HG03196 (cell line): Measurements from ENCODE around the gene TSEN2.
"Not testable (repeated sequence)": the region's sequence is repeated elsewhere in the genome, so short reads cannot be mapped to it uniquely, and the experiment has no call there.

Experiments
- ATAC-seq: cut with Tn5 transposase; IDR thresholded peaks from one replicate; pipeline ENCODE4 v1.9.1; 2021; ENCODE audit not compliant: unreplicated experiment

TSEN2 gene

DNA sequence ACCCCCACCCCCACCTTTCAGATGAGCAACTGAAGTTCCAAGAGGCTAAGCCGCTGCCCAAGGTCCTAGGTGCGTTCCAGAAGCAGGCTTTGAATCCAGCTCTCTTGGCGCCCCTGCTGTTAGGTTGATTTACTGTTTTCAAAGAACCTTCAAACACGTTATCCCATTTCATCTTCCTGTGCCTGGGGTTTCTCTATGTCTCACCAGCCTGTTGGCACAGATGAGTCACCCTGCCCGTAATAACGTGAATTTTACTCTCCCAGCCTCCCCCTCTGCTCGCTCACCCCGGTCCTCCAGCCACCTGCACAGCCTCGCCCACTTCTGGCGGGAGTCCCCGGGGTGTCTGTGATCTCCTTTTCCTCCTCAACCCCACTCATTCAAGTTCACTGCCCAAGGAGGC is 13.0 kb upstream of the TSEN2 start:
- no peak for ATAC-seq

DNA sequence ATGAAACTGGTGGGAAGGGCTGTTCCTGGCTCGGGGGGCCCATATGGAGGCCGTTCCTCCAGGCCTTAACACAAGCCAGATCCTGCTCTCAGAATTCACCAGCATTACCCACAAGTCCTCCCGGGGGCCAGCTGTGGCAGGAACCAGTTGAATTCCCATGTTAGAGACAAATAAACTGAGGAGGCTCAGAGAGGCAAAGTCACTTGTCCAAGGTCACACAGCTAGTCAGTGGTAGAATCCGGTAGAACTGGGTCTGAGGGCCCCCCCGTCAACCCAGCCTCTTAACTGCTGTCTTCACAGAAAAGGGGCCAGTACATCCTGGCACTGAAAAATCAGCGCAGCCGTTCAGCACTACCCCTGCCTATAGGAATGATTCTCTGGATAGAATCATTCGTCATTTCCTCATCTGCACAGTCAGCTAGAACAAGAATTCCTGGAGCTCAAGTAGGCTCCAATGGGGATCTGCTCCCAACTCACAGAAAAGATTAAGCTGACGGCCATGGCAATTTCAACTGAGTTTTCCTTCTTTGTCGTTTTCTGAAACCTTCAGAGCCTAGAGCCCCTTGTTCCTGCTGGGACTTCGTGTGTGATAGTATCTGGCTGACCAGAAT is 12.2 kb upstream of the TSEN2 start:
- ATAC-seq = no peak

- ATAC-seq = no peak
Measured at GRCh38 chr3:12472796-12473195, 11.5 kb upstream of the TSEN2 start.

DNA sequence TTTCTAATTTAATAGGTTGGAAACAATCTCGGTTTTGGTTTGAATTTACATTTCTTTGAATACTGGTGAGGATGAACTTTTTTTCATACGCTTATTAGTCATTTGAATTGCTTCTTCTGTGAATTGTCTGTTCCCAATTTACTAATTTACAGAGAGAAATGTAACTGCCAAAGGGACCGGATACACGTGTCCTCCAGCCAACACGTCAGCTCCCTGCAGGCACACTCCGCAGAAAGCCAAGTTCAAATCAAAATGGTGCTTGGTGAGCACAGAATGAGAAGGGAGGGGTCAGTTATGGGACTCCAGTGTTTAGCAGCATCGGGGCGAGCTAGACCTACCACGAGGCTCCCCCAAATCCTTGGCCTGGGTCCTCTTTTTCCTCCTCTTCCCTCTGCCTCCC is 10.8 kb upstream of the TSEN2 start:
- no peak for ATAC-seq

- ATAC-seq = no peak
Measured at GRCh38 chr3:12476238-12476897, 7.9 kb upstream of the TSEN2 start.

GRCh38 chr3:12477256-12477655 is 7.0 kb upstream of the TSEN2 start:
- ATAC-seq = no peak

- ATAC-seq = no peak
Measured at GRCh38 chr3:12478326-12478725, 6.0 kb upstream of the TSEN2 start.

- not testable (repeated sequence) for ATAC-seq
Measured at GRCh38 chr3:12479198-12479597, 5.1 kb upstream of the TSEN2 start.

GRCh38 chr3:12479919-12480427 is 4.3 kb upstream of the TSEN2 start:
- ATAC-seq = no peak

DNA sequence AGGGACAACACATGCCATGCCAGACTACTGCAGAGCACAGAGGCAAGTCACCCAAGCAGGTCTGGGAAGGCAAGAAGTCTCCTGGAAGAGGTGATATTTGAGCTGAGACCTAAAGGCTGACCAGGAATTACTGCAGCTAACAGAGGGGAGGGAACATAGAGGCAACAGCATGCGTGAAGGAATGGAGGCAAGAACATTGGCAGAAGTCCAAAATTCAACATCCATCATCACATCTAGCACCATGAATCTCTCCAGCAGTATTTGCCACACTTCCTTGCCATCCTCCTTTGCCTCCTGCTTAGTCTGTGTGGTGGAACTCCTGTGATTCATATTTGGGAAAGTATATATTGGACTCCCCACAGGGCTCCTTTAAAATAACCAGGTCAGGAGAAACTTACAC is 870 bp upstream of the TSEN2 start:
- no peak for ATAC-seq

DNA sequence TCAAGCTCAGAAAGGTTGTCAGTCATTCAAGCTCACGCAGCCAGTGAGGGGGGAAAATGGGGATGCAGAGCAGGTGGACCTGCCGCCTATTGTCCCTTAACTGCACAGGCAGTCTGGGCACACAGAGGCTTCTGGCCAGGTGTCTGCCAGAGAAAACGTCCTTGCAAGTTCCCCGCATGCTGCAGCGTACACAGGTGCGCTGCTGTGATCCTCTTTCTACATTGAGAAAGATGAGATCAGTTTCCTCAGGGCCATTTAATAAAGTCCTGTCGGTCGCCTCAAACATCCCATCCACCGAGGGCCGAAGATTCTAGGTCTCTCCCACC is 445 bp upstream of the TSEN2 start:
- ATAC-seq = no peak

DNA sequence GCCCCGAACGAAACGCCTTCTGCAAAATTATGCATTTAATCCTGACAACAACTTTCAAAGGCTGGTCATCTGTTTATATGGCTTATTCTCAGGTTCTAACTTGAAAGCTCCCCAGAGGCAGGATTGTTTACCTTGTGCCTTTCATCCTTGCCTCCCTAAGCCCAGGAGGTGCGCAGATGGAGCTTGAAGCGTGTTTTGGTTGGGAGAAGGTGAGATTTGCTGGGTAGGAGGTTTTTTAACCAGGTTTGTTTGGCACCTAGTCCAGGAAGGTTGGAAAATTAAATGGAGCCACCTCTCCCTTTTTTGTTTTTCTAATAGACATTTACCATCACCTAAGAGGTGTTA is 675 bp downstream of the TSEN2 start:
- ATAC-seq = no peak

- ATAC-seq = no peak
Measured at GRCh38 chr3:12486001-12486400, 1.7 kb downstream of the TSEN2 start.

- no peak for ATAC-seq
Measured at GRCh38 chr3:12486916-12487315, 2.6 kb downstream of the TSEN2 start.

GRCh38 chr3:12487336-12487735 is 3.1 kb downstream of the TSEN2 start:
- no peak for ATAC-seq

DNA sequence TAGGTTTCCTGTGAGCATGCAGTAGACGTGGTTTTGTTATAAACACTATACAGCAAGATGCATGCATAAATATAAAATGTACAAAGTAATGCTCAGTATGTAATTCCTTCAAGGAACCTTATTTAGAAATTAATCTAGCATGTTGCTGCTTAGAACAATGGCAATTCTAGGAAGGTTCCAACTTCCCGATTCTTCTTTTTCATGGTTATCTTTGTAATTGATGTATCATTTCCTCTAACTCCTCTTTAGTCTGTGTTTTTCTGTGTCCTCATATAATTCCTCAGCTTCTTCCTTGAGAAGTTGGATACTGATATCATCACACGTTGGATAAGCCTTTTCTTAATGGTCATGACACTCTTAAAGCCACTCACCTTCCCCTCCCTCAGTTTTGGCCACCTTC is 3.5 kb downstream of the TSEN2 start:
- no peak for ATAC-seq

DNA sequence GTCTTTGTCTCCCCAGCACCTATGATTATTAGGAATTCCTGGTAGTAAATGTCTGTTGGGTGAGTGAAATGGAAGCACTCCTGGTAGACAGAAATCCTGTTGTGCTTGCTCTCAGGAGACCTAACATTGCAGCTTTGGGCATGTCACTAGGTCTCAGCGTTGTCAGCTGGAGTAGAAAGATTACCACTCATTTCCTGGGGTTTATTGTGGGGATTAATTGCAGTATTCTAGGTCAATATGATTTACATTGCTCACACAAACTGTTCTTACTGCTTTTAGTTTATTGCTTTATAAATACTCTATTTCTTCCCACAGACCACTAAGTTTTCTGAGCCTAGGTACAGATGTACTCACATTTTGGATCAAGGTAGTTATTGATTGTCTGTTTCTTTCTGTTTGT is 5.1 kb downstream of the TSEN2 start:
- no peak for ATAC-seq

DNA sequence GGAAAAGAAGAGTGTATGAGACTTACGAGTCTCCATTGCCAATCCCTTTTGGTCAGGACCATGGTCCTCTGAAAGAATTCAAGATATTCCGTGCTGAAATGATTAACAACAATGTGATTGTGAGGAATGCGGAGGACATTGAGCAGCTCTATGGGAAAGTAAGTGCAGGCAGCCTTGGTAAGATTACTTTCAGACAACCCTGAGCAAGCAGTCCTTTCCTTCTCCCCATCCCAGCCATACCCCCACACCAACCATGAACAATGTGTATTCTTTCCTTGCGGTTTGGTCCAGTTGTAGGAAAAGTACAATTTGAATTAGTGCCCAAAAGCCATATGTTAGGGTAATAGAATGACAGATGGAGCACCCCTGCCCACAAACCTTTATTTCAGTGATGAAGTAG is 5.6 kb downstream of the TSEN2 start:
- ATAC-seq = no peak

DNA sequence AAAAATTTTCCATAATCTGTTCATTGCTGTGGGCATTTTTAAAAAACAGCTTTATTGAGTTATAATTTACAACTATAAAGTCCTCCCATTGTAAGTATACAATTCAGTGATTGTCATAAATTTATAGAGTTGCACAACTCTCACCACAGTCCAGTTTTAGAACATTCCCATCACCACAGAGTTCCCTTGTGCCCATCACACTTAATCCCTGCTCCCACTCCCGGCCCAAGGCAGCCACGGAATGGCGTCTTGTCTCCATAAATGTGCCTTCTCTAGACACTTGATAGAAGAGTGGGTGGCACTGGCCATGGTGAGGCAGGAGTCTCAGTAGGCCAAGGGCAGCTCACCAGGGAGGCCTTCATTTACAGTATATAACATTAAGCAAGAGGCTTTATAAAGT is 6.3 kb downstream of the TSEN2 start:
- ATAC-seq = no peak

- ATAC-seq = no peak
Measured at GRCh38 chr3:12495749-12496452, 11.6 kb downstream of the TSEN2 start.

DNA sequence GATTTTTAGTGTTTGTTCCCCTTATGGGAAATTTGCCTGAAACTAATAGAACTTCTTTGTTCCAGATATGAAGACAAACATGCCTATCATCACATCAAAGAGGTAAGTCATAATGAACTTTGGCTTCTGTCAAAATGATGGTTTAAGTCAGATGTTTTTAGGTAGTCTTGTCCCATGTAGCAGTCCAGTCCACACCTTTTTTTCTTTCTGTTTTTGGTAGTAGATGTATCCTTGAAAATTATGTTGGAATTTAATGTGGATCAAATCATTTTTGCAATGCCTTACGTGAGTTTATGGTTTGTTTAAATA is 12.1 kb downstream of the TSEN2 start:
- ATAC-seq = no peak

DNA sequence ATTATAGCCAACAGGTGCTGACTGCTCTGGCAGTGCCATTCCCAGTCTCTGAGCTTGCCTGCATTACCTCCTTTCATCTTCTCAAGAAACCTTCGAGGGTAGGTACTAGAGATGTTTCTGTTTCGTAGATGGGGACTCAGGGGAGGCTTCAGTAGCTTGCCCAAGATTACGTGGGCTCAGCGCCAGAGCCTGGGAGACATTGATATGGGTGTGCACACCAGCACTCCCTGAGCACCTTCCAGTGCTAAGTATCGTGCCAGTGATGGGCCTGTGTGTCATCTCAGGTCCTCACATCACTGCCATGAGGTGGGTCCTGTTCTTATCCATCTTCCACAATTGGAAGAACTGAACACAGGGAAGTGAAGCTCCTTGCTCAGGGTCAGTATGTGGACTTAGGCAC is 15.2 kb downstream of the TSEN2 start:
- ATAC-seq = no peak
